ENCODE measurements around the gene TM7SF3.
"Not testable (repeated sequence)": the region's sequence is repeated elsewhere in the genome, so short reads cannot be mapped to it uniquely, and the experiment has no call there.

The TM7SF3 gene

GRCh38 chr12:27048822-27049752, 34.9 kb upstream of the TM7SF3 start:
- Histone ChIP-seq H4K20me1 (ENCODE audit: insufficient read depth, low read length) (no peaks in the 10 kb centered on the region), H3K4me2 (ENCODE audit: low read length) (no peak overlapping the region), H3K4me1 (ENCODE audit: low read length) (no peaks in the 10 kb centered on the region), H3K27me3 (ENCODE audit: low read depth, low read length) (no peaks in the 10 kb centered on the region), H3K4me3 (ENCODE audit: low read length) (no peak overlapping the region), H3K79me2 (ENCODE audit: low read length) (no peaks in the 10 kb centered on the region), H2AFZ (ENCODE audit: low read depth, low read length) (no peak overlapping the region), H3K36me3 (replicated peaks; ENCODE audit: low read depth, low read length) (no peaks in the 10 kb centered on the region), H3K9me3 (ENCODE audit: insufficient read depth, low read length) (no peaks in the 10 kb centered on the region), H3K27ac (ENCODE audit: low read length) (no peak overlapping the region), H3K9ac (ENCODE audit: low read length) (no peak overlapping the region)
- TF ChIP-seq EZH2phosphoT487 (IDR thresholded peaks at IDR 0.05; ENCODE audit: low read depth) (no peak), CTCF (IDR thresholded peaks at IDR 0.05; ENCODE audit: low read depth, low read length) (no peak)

GRCh38 chr12:27042018-27042417, 27.8 kb upstream of the TM7SF3 start:
- not testable (repeated sequence) for H3K27me3 ChIP-seq (ENCODE audit: low read depth, low read length); H3K79me2 ChIP-seq (ENCODE audit: low read length); H3K27ac ChIP-seq (ENCODE audit: low read length); H3K4me2 ChIP-seq (ENCODE audit: low read length); H3K9ac ChIP-seq (ENCODE audit: low read length); H3K4me3 ChIP-seq (ENCODE audit: low read length); H3K4me1 ChIP-seq (ENCODE audit: low read length); H3K9me3 ChIP-seq (ENCODE audit: insufficient read depth, low read length); H2AFZ ChIP-seq (ENCODE audit: low read depth, low read length); H4K20me1 ChIP-seq (ENCODE audit: insufficient read depth, low read length); H3K36me3 ChIP-seq (replicated peaks; ENCODE audit: low read depth, low read length)

- not testable (repeated sequence) for H3K9ac ChIP-seq (ENCODE audit: low read length); H3K9me3 ChIP-seq (ENCODE audit: insufficient read depth, low read length); H3K4me2 ChIP-seq (ENCODE audit: low read length); H3K27ac ChIP-seq (ENCODE audit: low read length); H3K4me3 ChIP-seq (ENCODE audit: low read length); H3K36me3 ChIP-seq (replicated peaks; ENCODE audit: low read depth, low read length); H3K27me3 ChIP-seq (ENCODE audit: low read depth, low read length); H3K4me1 ChIP-seq (ENCODE audit: low read length); H2AFZ ChIP-seq (ENCODE audit: low read depth, low read length); H4K20me1 ChIP-seq (ENCODE audit: insufficient read depth, low read length); H3K79me2 ChIP-seq (ENCODE audit: low read length)
Observed at GRCh38 chr12:27040637-27041036, 26.5 kb upstream of the TM7SF3 start.

- H3K79me2 ChIP-seq (ENCODE audit: low read length): no peaks in the 10 kb centered on the region
- H3K9me3 ChIP-seq (ENCODE audit: insufficient read depth, low read length): no peaks in the 10 kb centered on the region
- TF ChIP-seq EZH2phosphoT487 (IDR thresholded peaks at IDR 0.05; ENCODE audit: low read depth) (no peak), CTCF (IDR thresholded peaks at IDR 0.05; ENCODE audit: low read depth, low read length) (no peak)
- H3K4me2 ChIP-seq (ENCODE audit: low read length): no peak overlapping the region
- H3K4me1 ChIP-seq (ENCODE audit: low read length): no peaks in the 10 kb centered on the region
- no peak overlapping the region for H2AFZ ChIP-seq (ENCODE audit: low read depth, low read length)
- no peaks in the 10 kb centered on the region for H3K27me3 ChIP-seq (ENCODE audit: low read depth, low read length)
- no peak overlapping the region for H3K9ac ChIP-seq (ENCODE audit: low read length)
- no peak overlapping the region for H3K27ac ChIP-seq (ENCODE audit: low read length)
- H4K20me1 ChIP-seq (ENCODE audit: insufficient read depth, low read length): no peaks in the 10 kb centered on the region
- no peak overlapping the region for H3K4me3 ChIP-seq (ENCODE audit: low read length)
- peaks cover 12% of the 10 kb centered on the region for H3K36me3 ChIP-seq (replicated peaks; ENCODE audit: low read depth, low read length)
Observed at GRCh38 chr12:27034607-27035293, 20.6 kb upstream of the TM7SF3 start.

- peaks cover 27% of the 10 kb centered on the region for H3K36me3 ChIP-seq (replicated peaks; ENCODE audit: low read depth, low read length)
Observed at GRCh38 chr12:27032679-27033078, 18.5 kb upstream of the TM7SF3 start.

More at GRCh38 chr12:27032679-27033078, 18.5 kb upstream of the TM7SF3 start:
- no peaks in the 10 kb centered on the region for H4K20me1 ChIP-seq (ENCODE audit: insufficient read depth, low read length)
- H3K27me3 ChIP-seq (ENCODE audit: low read depth, low read length): no peaks in the 10 kb centered on the region
- no peak overlapping the region for H3K4me2 ChIP-seq (ENCODE audit: low read length)
- no peaks in the 10 kb centered on the region for H3K9me3 ChIP-seq (ENCODE audit: insufficient read depth, low read length)
- TF ChIP-seq CTCF (IDR thresholded peaks at IDR 0.05; ENCODE audit: low read depth, low read length): no peak
- no peak for TF ChIP-seq EZH2phosphoT487 (IDR thresholded peaks at IDR 0.05; ENCODE audit: low read depth)
- no peak overlapping the region for H3K27ac ChIP-seq (ENCODE audit: low read length)
- no peak overlapping the region for H2AFZ ChIP-seq (ENCODE audit: low read depth, low read length)
- no peak overlapping the region for H3K9ac ChIP-seq (ENCODE audit: low read length)
- H3K4me3 ChIP-seq (ENCODE audit: low read length): no peak overlapping the region
- no peaks in the 10 kb centered on the region for H3K4me1 ChIP-seq (ENCODE audit: low read length)
- no peaks in the 10 kb centered on the region for H3K79me2 ChIP-seq (ENCODE audit: low read length)
